Uterus (tissue), 4 donors: ENCODE results near the gene PIPOX. TPM values are rescaled to one million over a fixed set of nuclear protein-coding genes. Genes with fewer than 3 reads are reported as not detected.

Experiments
- DNase-seq, 2 donors: peaks; one replicate each; pipeline ENCODE4 v3.0.0-alpha.2; 2019 to 2020
- H3K27ac ChIP-seq, 2 donors: fragments of 200-600 bp; sonication (generic); 1 replicate in 1 of 2; 2 replicates in 1 of 2; pipeline ENCODE4 v1.5.1; 2016 to 2018
- H3K27me3 ChIP-seq, 2 donors: fragments of 200-600 bp; sonication (generic); one replicate each; pipeline ENCODE4 v1.5.1; 2018 to 2019; ENCODE audit warnings: control low read depth in 1 of 2
- H3K36me3 ChIP-seq, 2 donors: fragments of 200-600 bp; sonication (generic); one replicate each; pipeline ENCODE4 v1.5.1; 2019; ENCODE audit warnings: control low read depth in 1 of 2
- H3K4me1 ChIP-seq, 2 donors: fragments of 200-600 bp; sonication (generic); one replicate each; pipeline ENCODE4 v1.5.1; 2018 to 2019; ENCODE audit warnings: control low read depth in 1 of 2
- H3K4me3 ChIP-seq, 2 donors: fragments of 200-600 bp; sonication (generic); 1 replicate in 1 of 2; 2 replicates in 1 of 2; pipeline ENCODE4 v1.5.1; 2018 to 2019; ENCODE audit warnings: mild to moderate bottlenecking in 1 of 2
- H3K9me3 ChIP-seq, 2 donors: fragments of 200-600 bp; sonication (generic); one replicate each; pipeline ENCODE4 v1.5.1; 2019; ENCODE audit warnings: control low read depth in 1 of 2
- POLR2A ChIP-seq, 2 donors: fragments of 450-650 bp; IDR thresholded peaks; one replicate each; pipeline ENCODE4 v1.6.1; 2016; ENCODE audit warnings: antibody characterized with exemption in 2 of 2, mild to moderate bottlenecking in 1 of 2, moderate library complexity in 1 of 2
- intact Hi-C: fragments of 100-400 bp; cut with DNase I; formaldehyde crosslinking; loops from one replicate; pipeline ENCODE4 v1.15.1; 2023; ENCODE audit warnings: low total_unique reads
- total RNA-seq, 4 donors: library from RNA; depleted of rRNA in 3 of 4; stranded (reverse); fragments of >200 nt in 3 of 4; gene quantifications; one replicate each; pipeline versions ENCODE4 v1.1.0 to v1.2.4, GENCODE V29; 2014 to 2023
- TF ChIP-seq, protein P1 (sequence below), 4 experiments: fragments of 200-600 bp in 2 of 4; fragments of 450-650 bp in 2 of 4; sonication (generic) in 2 of 4; IDR thresholded peaks; one replicate each; pipeline ENCODE4 v1.5.1; 2016 to 2019; ENCODE audit warnings: antibody characterized with exemption in 4 of 4, mild to moderate bottlenecking in 2 of 4, moderate library complexity in 1 of 4
- donor health status: DM: yes; HTN: yes; CAD: no.

The PIPOX gene
- total RNA-seq, 4 donors from 2014 or later, result 0.59 to 7.4 (median 2.9) TPM

- Histone ChIP-seq H3K36me3 (no peaks in the 10 kb centered on the region), H3K27me3 (no peaks in the 10 kb centered on the region), H3K9me3 (no peaks in the 10 kb centered on the region), H3K27ac (no peak overlapping the region), H3K4me3 (no peak overlapping the region), H3K4me1 (no peaks in the 10 kb centered on the region)
- TF ChIP-seq, protein P1, sequence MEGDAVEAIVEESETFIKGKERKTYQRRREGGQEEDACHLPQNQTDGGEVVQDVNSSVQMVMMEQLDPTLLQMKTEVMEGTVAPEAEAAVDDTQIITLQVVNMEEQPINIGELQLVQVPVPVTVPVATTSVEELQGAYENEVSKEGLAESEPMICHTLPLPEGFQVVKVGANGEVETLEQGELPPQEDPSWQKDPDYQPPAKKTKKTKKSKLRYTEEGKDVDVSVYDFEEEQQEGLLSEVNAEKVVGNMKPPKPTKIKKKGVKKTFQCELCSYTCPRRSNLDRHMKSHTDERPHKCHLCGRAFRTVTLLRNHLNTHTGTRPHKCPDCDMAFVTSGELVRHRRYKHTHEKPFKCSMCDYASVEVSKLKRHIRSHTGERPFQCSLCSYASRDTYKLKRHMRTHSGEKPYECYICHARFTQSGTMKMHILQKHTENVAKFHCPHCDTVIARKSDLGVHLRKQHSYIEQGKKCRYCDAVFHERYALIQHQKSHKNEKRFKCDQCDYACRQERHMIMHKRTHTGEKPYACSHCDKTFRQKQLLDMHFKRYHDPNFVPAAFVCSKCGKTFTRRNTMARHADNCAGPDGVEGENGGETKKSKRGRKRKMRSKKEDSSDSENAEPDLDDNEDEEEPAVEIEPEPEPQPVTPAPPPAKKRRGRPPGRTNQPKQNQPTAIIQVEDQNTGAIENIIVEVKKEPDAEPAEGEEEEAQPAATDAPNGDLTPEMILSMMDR (IDR thresholded peaks at IDR 0.05), result no peak
- no peak for TF ChIP-seq POLR2A (IDR thresholded peaks at IDR 0.05)
- DNase-seq, result no peak
- intact Hi-C loops, result no loop called here
These were observed 11.5 kb upstream of the PIPOX start for GRCh38 chr17:29031488-29031887.

- H3K4me1 ChIP-seq, result no peaks in the 10 kb centered on the region
- H3K4me3 ChIP-seq, result no peak overlapping the region
- H3K27me3 ChIP-seq, result no peaks in the 10 kb centered on the region
- H3K27ac ChIP-seq, result no peak overlapping the region
- intact Hi-C loops, result no loop called here
- H3K9me3 ChIP-seq, result no peaks in the 10 kb centered on the region
- DNase-seq, result no peak
- TF ChIP-seq POLR2A (IDR thresholded peaks at IDR 0.05), result no peak
- TF ChIP-seq, protein P1 (IDR thresholded peaks at IDR 0.05), result no peak
- no peaks in the 10 kb centered on the region for H3K36me3 ChIP-seq
These were observed 10.7 kb upstream of the PIPOX start for GRCh38 chr17:29032013-29032856.

- no peak for DNase-seq
- intact Hi-C loops, result no loop called here
- Histone ChIP-seq H3K9me3 (no peaks in the 10 kb centered on the region), H3K36me3 (no peaks in the 10 kb centered on the region), H3K4me1 (no peaks in the 10 kb centered on the region), H3K27me3 (no peaks in the 10 kb centered on the region), H3K27ac (no peak overlapping the region), H3K4me3 (no peak overlapping the region)
- TF ChIP-seq POLR2A (IDR thresholded peaks at IDR 0.05), result no peak
- TF ChIP-seq, protein P1 (IDR thresholded peaks at IDR 0.05), result no peak
These were observed 10.1 kb upstream of the PIPOX start for GRCh38 chr17:29032857-29033197.

GRCh38 chr17:29034510-29034909 lies 8.4 kb upstream of the PIPOX start:
- no peak overlapping the region for H3K27ac ChIP-seq

GRCh38 chr17:29036584-29036983 lies 6.4 kb upstream of the PIPOX start:
- H3K36me3 ChIP-seq, result no peaks in the 10 kb centered on the region
- no peak for TF ChIP-seq POLR2A (IDR thresholded peaks at IDR 0.05)
- TF ChIP-seq, protein P1 (IDR thresholded peaks at IDR 0.05), result no peak
- no peaks in the 10 kb centered on the region for H3K4me1 ChIP-seq
- intact Hi-C loops, result no loop called here
- H3K27me3 ChIP-seq, result no peaks in the 10 kb centered on the region
- H3K4me3 ChIP-seq, result no peak overlapping the region
- DNase-seq, result no peak
- no peaks in the 10 kb centered on the region for H3K9me3 ChIP-seq
- H3K27ac ChIP-seq, result no peak overlapping the region

More at GRCh38 chr17:29034510-29034909, 8.4 kb upstream of the PIPOX start:
- TF ChIP-seq, protein P1 (IDR thresholded peaks at IDR 0.05), result no peak
- no peak for TF ChIP-seq POLR2A (IDR thresholded peaks at IDR 0.05)
- no peaks in the 10 kb centered on the region for H3K27me3 ChIP-seq
- no peaks in the 10 kb centered on the region for H3K36me3 ChIP-seq
- H3K4me3 ChIP-seq, result no peak overlapping the region
- no peaks in the 10 kb centered on the region for H3K4me1 ChIP-seq
- no peak for DNase-seq
- intact Hi-C loops, result no loop called here
- H3K9me3 ChIP-seq, result no peaks in the 10 kb centered on the region
